22Rv1 (cell line): Measurements from ENCODE around the gene TMEM222.

Experiments
- ZFX ChIP-seq: fragments of 450-650 bp; IDR thresholded peaks from 2 replicates; pipeline ENCODE4 v1.6.1; 2017; ENCODE audit warnings: antibody characterized with exemption, borderline replicate concordance
- TF ChIP-seq, protein P1 (sequence below): fragments of 450-650 bp; IDR thresholded peaks from 2 replicates; pipeline ENCODE4 v1.5.1; 2017; ENCODE audit warnings: mild to moderate bottlenecking

GRCh38 chr1:27348861-27349783, 27.2 kb downstream of the TMEM222 start:
- TF ChIP-seq, protein P1, sequence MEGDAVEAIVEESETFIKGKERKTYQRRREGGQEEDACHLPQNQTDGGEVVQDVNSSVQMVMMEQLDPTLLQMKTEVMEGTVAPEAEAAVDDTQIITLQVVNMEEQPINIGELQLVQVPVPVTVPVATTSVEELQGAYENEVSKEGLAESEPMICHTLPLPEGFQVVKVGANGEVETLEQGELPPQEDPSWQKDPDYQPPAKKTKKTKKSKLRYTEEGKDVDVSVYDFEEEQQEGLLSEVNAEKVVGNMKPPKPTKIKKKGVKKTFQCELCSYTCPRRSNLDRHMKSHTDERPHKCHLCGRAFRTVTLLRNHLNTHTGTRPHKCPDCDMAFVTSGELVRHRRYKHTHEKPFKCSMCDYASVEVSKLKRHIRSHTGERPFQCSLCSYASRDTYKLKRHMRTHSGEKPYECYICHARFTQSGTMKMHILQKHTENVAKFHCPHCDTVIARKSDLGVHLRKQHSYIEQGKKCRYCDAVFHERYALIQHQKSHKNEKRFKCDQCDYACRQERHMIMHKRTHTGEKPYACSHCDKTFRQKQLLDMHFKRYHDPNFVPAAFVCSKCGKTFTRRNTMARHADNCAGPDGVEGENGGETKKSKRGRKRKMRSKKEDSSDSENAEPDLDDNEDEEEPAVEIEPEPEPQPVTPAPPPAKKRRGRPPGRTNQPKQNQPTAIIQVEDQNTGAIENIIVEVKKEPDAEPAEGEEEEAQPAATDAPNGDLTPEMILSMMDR: no peak
- TF ChIP-seq ZFX: no peak
